Activated CD4-positive, alpha-beta T cell treated with anti-CD3 and anti-CD28 coated beads for 24 hours (primary cell): ENCODE data around the gene METAP1D.
"Not testable (repeated sequence)": the region's sequence is repeated elsewhere in the genome, so short reads cannot be mapped to it uniquely, and the experiment has no call there.

Experiments
- DNase-seq, 2 donors: peaks; one replicate each; pipeline ENCODE4 v3.0.0-alpha.2; 2020; ENCODE audit warnings: low read depth in 2 of 2

METAP1D gene

GRCh38 chr2:172102391-172103359 is 102.9 kb downstream of the METAP1D start, which contains the start of gene DLX2:
DLX2 (minus strand) TSS chr2:172102900; CDS start chr2:172102538, 362 bp downstream.
- DNase-seq = peak; percentile 35 to 70

DNA sequence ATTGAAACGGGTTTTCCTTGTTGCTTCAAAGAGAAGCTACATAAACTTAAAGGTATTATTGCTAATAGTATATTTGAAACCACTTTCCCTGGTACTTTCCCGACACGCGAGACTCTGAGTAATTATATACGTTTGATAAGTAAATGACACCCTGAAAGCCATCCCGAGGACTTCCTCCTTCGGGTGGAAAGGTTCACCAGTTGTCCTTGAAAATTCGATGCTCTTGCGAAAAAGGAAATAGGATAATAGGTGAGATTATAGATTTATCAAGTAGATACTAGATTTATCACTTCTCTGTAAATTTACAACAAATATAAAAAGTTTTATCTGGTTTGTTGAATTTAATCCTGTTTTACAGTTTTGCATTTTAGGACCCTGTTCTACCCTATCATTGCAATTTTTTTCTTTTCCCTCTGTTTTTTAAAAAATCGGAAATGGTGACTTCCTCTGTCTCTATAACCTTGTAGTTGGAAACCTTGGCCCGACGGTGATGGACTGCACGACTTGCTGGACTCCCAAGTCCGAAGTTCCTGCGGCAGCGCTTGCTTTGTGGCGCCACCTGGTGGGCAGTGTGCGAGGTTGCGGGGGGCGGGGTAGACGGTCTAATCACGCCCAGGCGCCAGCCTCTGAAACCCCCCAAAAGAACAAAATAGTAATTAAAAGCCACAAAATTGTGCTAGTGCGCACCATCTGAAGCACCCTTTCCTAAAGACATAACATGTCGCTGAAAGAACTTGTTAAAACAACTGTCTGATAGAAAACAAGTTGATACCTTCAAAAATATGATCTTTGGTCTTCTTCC is 103.9 kb downstream of the METAP1D start:
- DNase-seq = peak; percentile 57 to 69

- DNase-seq = no peak
These were observed 105.8 kb downstream of the METAP1D start for GRCh38 chr2:172105471-172106107.

- DNase-seq = no peak
These were observed 106.6 kb downstream of the METAP1D start for GRCh38 chr2:172106108-172106961.

- no peak for DNase-seq
These were observed 108.2 kb downstream of the METAP1D start for GRCh38 chr2:172107690-172108586.

DNA sequence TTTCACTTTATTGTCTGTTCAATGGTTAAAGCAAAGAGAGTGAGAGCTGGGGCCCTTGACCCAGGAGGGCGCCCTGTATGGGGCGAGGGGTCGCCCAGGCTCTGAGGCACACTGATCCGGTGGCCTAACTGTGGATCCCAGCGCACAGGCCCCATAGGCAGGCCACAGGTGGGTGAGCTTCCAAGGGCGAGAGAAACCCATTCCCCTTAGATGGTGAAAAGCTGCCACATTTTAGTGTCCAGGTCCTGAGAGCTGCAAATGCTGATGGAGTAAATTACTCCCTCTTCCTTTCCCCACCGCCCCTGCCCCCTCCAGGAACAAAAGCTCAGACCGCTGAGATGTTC is 108.8 kb downstream of the METAP1D start:
- no peak for DNase-seq

GRCh38 chr2:172109256-172109987 is 109.7 kb downstream of the METAP1D start:
- no peak for DNase-seq

GRCh38 chr2:172109988-172110811 is 110.4 kb downstream of the METAP1D start:
- DNase-seq = no peak

DNA sequence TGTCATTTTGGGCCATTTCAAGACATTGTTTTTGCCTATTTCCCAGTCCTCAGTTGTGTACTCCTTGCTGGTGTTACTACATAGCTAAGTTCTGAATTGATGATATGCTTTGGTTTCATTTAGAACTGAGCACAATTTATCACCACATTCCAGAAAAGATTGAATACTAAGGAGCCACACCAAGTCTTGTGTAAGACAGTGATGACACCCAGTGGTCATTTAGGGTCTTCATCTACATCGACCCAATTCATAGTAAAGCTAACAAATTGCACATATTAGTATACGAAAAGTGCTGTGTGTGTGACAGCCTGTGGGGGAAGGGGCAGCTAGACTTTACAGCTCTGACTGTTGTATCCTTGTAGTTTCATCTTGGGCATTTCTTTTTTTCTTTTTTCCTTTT is 113.9 kb downstream of the METAP1D start:
- DNase-seq = no peak

DNA sequence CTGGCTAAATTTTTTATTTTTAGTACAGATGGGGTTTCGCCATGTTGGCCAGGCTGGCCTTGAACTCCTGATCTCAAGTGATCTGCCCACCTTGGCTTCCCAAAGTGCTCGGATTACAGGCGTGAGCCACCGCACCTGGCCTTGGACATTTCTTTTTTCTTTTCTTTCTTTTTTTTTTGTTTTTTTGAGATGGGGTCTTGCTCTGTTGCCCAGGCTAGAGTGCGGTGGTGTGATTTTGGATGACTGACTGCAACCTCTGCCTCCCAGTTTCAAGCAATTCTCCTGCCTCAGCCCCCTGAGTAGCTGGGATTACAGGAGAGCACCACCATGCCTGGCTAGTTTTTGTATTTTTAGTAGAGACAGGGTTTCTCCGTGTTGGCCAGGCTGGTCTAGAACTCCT is 114.4 kb downstream of the METAP1D start:
- not testable (repeated sequence) for DNase-seq

- DNase-seq = no peak
These were observed 114.8 kb downstream of the METAP1D start for GRCh38 chr2:172114579-172114978.

GRCh38 chr2:172116107-172116506 is 116.4 kb downstream of the METAP1D start:
- no peak for DNase-seq

DNA sequence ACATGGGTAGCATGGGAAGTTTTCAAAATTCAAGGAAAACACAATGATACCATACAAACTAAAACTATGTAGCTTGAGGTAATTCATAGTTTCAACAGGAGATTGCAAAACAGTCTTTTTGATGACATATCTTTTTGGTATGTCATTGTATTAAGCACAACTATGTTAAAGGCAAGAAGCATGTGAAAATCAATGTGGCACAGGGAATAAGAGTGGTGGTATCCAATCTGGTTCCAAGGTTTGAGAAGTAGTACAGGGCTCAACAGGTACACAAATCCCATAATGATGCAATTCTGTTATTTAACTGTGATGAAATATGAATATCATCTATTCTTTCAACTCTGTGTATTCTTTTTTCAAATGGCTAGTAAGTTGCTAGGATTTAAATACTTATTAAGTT is 119.3 kb downstream of the METAP1D start:
- no peak for DNase-seq

DNA sequence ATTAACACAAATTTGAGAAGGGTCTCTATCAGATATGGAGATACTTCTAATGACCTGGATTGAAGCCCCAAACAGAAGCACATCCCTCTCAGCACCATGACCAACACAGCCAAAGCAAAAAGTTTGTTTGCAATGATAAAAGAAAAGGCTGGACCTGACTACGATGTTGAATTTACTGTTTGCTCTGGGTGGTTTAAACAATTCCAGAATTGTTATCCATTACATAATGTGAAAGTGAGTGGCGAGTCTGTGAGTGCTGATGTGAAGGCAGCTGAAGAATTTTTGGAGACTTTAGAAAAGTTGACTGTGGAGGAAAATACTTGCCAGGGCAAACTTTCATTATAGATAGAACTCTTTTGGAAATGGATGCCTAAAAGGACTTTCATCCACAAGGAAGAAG is 120.4 kb downstream of the METAP1D start:
- no peak for DNase-seq

DNA sequence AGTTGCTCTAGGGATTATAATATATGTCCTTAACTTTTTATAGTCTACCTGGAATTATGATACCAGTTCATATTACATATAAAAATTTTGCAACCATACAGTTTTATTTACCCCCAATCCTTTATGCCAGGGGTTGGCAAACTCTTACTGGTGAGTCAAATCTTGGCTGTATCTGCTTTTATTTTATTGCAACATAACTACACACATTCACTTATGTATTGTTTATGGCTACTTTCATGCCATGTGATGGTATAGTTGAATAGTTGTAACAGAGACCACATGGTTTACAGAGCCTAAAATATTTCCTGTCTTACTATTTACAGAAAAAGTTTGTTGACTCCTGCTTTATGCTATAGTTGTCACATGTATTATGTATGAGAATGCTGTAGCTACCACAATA is 128.7 kb downstream of the METAP1D start:
- no peak for DNase-seq

DNA sequence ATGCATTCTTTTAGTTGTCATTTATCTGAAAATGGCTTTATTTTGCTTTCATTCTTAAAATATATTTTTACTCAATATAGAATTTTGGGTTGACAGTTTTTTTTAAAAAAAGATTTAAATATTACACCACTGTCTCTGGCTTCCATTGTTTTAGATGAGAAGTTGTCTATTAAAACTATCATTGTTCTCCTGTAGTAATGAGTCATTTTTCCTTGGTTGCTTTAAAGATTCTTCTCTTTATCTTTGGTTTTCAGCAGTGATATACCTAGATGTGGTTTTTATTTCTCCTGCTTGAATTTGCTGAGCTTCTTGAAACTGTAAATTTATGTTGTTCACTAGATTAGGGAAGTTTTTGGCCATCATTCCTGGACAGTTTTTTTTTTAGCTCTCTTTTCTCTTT is 129.7 kb downstream of the METAP1D start:
- DNase-seq = no peak
